ENCODE results near the gene IGFLR1. TPM values are rescaled to one million over a fixed set of nuclear protein-coding genes. Genes with fewer than 3 reads are reported as not detected.
"Not testable (repeated sequence)": the region's sequence is repeated elsewhere in the genome, so short reads cannot be mapped to it uniquely, and the experiment has no call there.

IGFLR1 gene
- total RNA-seq, 1 donor from 2014 or later = 30.8 TPM

GRCh38 chr19:35727053-35727955 is 14.9 kb downstream of the IGFLR1 start:
- no peak for ATAC-seq
- no peak for DNase-seq (ENCODE audit: low spot score)

- DNase-seq (ENCODE audit: low spot score) (no peak), ATAC-seq (no peak)
Measured at GRCh38 chr19:35725216-35725861, 16.9 kb downstream of the IGFLR1 start.

- ATAC-seq (no peak), DNase-seq (ENCODE audit: low spot score) (no peak)
Measured at GRCh38 chr19:35724560-35724959, 17.7 kb downstream of the IGFLR1 start.

GRCh38 chr19:35724132-35724531 is 18.1 kb downstream of the IGFLR1 start:
- not testable (repeated sequence) for DNase-seq (ENCODE audit: low spot score)

GRCh38 chr19:35723671-35724070 is 18.6 kb downstream of the IGFLR1 start:
- no peak for ATAC-seq
- no peak for DNase-seq (ENCODE audit: low spot score)

More at GRCh38 chr19:35724132-35724531, 18.1 kb downstream of the IGFLR1 start:
- not testable (repeated sequence) for ATAC-seq

GRCh38 chr19:35722897-35723296 is 19.4 kb downstream of the IGFLR1 start:
- ATAC-seq (no peak), DNase-seq (ENCODE audit: low spot score) (no peak)

- ATAC-seq (no peak), DNase-seq (ENCODE audit: low spot score) (no peak)
Measured at GRCh38 chr19:35722461-35722860, 19.8 kb downstream of the IGFLR1 start.

- DNase-seq (ENCODE audit: low spot score) = no peak
- ATAC-seq = no peak
Measured at GRCh38 chr19:35721374-35721773, 20.9 kb downstream of the IGFLR1 start.

GRCh38 chr19:35720648-35721047 is 21.6 kb downstream of the IGFLR1 start:
- DNase-seq (ENCODE audit: low spot score) (no peak), ATAC-seq (no peak)

- no peak for DNase-seq (ENCODE audit: low spot score)
- ATAC-seq = no peak
Measured at GRCh38 chr19:35720163-35720524, 22.1 kb downstream of the IGFLR1 start.

GRCh38 chr19:35719402-35720162 is 22.7 kb downstream of the IGFLR1 start:
- ATAC-seq (peak; percentile 5), DNase-seq (ENCODE audit: low spot score) (peak; percentile 55)

- DNase-seq (ENCODE audit: low spot score) (peak; percentile 61), ATAC-seq (no peak)
Measured at GRCh38 chr19:35718345-35719041, 23.8 kb downstream of the IGFLR1 start.

GRCh38 chr19:35717665-35718344 is 24.4 kb downstream of the IGFLR1 start, which contains the start of gene KMT2B:
Gene KMT2B (plus strand): TSS chr19:35718003. CDS start chr19:35718019, 16 bp downstream.
- DNase-seq (ENCODE audit: low spot score) (no peak), ATAC-seq (peak; percentile 67)

GRCh38 chr19:35716801-35717664 is 25.2 kb downstream of the IGFLR1 start:
- DNase-seq (ENCODE audit: low spot score) (peak; percentile 97), ATAC-seq (peak; percentile 85)

- peak; percentile 80 for DNase-seq (ENCODE audit: low spot score)
Measured at GRCh38 chr19:35715981-35716800, 26.1 kb downstream of the IGFLR1 start.

GRCh38 chr19:35715355-35715809 is 26.9 kb downstream of the IGFLR1 start:
- DNase-seq (ENCODE audit: low spot score) = no peak
- no peak for ATAC-seq

More at GRCh38 chr19:35715981-35716800, 26.1 kb downstream of the IGFLR1 start:
- peak; percentile 50 for ATAC-seq

- no peak for ATAC-seq
- DNase-seq (ENCODE audit: low spot score) = no peak
Measured at GRCh38 chr19:35714601-35715354, 27.5 kb downstream of the IGFLR1 start.
